NCI-H345 treated with DMSO at 0.1 percent for 48 hours (cell line): ENCODE measurements around the gene STN1.

Experiments used
- DNase-seq: peaks from one replicate; lab custom pipeline; 2025; ENCODE audit not compliant: unreplicated experiment; lab: John Stamatoyannopoulos, UW

STN1 gene, protein sequence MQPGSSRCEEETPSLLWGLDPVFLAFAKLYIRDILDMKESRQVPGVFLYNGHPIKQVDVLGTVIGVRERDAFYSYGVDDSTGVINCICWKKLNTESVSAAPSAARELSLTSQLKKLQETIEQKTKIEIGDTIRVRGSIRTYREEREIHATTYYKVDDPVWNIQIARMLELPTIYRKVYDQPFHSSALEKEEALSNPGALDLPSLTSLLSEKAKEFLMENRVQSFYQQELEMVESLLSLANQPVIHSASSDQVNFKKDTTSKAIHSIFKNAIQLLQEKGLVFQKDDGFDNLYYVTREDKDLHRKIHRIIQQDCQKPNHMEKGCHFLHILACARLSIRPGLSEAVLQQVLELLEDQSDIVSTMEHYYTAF

DNA sequence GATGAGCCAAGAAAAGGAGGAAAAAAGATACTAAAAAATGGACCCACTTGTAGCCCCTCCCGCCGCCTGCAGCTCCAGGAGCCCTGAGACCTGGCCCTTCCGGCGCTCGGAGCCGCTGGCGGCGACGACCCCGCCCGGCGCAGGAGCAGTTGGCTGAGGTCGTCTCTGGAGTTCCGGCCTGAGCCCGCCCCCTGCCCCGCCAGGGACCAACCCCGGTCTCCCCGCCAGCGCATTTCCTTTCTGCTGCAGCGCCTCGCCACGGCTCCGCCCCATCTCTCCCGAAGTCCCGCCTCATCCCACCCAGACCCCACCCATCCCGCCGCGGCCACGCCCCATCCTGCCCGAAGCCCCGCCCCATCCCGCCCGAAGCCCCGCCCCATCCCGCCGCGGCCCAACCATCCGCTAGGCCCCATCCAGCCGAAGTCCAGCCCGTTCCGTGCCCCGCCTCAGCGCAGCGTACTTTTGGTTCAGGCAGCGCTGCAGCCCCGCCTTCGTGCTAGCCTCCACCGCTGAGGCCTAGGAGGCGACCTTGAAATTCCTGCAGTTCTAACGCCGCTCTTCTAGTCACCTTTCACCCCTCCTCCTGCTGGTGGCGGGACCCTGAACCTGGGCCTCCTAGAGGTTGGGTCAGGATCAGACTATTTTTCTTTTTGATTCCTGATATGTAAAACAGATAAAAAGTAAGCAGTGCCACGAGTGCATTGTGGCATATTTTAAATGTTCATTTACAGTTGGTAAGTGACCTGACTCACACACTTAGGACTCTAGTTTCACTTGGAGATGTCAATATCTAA, at the start of gene STN1:
TSS of gene STN1 (minus strand) at position 132 of the 794 bp plus-strand sequence. CDS start 590 bp downstream, outside the sequence.
- DNase-seq = peak; percentile 89

DNA sequence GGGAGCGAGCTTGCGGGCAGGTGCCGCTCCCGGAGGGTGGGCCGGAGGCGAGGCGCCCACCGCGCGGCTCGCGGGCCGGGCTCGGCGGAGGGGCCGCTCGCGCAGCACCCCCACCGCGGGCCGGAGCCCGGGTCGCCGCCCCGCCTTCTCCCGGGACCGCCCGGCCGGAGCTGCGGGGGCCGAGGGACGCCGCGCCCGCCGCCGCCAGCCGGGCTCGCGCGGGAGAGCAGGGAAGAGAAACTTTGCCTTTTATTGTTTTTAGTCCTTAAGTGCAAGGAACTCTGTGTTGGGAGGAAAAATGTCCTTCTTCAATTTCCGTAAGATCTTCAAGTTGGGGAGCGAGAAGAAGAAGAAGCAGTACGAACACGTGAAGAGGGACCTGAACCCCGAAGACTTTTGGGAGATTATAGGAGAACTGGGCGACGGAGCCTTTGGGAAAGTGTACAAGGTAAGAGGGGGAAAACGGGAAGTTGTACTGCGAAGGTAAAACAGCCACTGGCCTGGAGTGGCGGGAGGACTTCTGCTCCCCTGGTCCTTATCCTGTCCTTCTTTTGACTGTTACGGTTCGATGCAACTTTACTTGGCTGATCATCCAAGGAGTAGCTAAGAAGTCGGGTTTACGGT, 49.6 kb upstream of the STN1 start:
- DNase-seq = no peak

DNA sequence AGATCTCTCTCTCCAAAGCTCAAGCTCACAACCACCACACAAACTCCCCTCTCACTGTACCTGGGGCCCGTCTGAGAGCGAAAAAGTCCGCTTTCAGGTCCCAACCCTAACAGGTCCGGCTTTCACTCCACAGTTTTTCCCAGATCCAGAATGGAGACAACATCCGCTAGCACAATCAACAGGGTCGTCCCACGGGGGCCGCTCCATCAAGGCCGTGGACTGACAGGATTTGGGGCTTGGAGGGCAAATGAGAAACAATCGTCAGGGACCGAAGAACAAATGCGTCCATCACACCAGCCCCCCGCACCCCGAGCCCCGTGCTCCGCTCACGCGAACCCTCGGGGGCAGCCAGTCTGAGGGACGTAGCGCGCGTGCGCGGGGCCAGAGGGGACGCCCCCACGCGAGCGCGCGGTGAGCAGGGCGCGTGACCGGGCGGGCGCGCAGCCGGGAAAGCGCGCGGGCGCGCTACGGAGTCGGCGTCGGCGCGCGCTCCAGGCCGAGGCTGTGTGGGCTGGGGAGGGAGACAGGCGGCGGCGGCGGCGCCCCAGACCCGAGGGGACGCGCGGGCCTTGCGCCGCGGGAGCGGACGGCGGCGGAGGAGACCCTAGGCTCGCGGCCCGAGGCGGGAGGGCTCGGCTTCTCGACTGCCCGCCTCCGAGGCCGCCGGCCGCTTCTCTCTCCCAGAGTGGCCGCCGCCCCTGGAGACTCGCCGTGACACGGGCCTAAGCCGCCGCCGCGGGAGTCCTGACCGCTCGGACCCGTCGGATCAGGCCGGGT, 48.9 kb upstream of the STN1 start, which contains the start of gene SLK:
TSS of gene SLK (plus strand) at position 470 of the 777 bp plus-strand sequence. CDS start 606 bp downstream, outside the sequence.
- DNase-seq = peak; percentile 37

DNA sequence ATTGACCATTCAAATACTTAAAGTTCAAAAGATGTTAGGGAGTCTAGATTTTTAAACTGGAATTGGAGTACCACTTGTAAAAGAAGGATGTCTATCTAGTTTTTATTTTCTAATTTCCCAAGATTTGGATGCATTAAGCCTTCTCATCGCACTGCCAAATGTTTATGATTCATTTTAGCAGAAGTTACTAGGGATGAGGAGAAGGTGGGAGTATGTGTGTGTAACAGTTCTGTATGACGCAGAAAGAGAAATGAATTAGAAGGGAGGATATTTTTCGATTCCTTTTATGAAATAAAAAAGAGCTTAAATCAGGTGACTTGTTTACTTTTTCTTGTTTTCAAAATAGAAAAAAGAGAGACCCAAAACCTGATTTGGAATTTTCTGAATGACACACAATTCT, 42.1 kb upstream of the STN1 start:
- no peak for DNase-seq

DNA sequence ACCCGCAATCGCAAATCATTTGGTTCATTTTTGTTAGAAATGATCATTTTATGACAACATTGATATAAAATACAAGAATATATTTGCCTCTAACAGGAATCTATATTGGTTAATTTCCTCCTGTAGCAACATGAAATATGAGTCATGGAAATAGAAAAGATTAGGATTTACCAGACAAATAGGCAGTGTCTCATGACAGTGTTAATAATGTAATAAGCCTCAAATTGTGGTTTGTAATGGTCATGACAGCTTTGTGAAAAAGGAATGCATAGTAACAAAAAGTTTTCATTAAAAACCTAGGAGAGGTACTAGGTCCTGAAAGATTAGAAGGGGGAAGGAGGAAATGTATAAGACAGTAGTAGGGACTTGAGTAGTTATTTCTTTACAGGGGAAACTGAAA, 41.0 kb upstream of the STN1 start:
- no peak for DNase-seq

DNA sequence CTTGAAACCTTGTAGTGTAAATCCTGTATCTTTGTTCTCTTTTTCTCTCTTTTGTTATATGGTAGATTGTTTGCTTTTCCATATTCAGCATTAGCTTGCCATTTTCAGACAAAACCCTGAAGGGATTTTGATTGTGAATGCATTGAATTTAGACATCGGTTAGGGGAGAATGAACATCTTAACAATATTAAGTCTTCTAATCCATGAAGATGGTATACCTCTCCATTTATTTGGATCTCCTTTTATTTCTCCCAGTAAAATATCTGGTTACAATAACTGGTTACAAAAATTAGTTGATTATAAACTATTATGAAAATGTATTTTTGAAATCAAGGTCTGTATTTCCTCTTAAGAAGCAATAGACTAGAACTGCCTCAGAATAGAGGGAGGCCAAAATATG, 36.6 kb upstream of the STN1 start:
- no peak for DNase-seq

DNA sequence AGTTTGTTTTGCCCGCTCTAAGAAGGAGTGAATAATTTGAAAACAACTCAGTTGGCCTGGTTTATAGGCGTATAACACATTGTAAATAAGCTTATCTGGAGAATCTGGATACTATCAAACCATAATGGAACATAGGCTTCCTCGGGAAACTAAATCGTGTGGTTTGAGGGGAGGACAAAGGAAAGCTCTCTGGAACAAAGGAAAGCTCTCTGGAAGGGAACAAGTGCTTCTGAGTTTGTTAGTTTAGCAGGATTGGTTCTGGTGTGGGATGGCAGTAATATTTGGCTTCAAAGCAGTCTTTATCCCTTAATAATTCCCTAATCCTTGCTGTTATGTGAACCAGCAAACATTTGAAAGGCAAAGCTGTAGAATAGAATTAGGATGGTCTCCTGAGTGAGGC, 34.0 kb upstream of the STN1 start:
- no peak for DNase-seq

DNA sequence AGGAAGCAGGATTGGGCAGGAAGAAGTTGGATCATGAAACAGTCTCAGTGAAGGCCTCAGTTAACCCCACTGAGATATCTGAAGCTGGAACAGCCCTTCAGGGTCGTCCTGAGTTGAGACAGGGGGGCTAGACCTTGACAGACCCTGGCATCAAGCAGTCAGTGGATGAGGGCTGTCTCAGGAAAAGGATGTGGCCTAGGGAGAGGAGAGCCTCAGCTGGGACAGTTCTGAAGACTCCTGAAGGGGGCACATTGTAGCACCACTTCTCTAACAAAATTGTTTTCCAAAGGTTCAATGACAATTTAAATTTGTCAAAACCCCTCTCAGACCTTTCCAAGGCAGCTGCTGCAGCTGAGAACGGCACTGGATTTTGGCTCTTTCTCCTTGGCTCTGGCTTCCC, 33.2 kb upstream of the STN1 start:
- no peak for DNase-seq

DNA sequence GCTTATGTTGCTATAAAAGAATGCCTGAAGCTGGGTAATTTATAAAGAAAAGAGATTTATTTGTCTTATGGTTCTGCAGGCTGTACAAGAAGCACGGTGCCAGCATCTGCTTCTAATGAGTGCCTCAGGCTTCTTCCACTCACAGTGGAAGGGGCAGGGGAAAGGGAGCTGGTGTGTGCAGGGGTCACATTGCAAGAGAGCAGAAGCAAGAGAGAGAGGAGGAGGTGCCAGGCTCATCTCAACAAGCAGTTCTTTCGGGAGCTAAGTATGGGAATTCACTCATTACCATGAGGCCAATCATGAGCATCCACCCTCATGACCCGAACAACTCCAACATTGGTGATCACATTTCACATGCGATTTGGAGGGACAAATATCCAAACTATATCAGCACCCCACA, 31.7 kb upstream of the STN1 start:
- DNase-seq = no peak

DNA sequence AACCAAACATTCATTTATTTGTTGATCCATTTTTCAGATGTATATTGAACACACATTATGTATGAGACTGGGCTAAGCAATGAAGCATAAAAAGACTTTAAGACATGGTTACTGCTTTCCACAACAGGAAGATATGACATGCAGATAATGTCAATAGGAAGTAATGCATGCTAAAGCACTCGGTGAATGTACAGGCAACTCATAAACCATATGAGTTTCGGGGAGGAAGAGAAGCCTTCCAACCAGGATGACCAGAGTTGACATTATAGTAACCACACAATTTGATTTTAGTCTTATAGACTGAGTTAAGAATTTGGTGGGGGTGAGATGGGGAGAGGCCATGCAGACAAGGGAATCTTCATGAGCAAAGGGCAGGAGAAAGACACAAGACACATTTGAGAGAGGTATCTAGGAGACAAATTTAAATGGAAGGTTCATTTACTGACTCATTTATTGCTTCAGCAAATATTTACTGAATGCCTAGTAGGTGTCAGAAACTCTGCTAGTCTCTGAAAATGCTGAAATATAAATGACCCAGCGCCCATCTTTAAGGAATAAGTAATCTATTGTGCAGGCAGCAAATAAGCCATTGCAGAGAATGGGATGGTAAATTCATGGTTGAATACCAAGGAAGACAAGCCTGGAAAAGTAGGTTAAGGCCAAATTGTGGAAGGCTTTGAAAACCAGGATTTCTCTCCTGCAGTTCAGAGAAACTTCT, 30.0 kb upstream of the STN1 start:
- no peak for DNase-seq

DNA sequence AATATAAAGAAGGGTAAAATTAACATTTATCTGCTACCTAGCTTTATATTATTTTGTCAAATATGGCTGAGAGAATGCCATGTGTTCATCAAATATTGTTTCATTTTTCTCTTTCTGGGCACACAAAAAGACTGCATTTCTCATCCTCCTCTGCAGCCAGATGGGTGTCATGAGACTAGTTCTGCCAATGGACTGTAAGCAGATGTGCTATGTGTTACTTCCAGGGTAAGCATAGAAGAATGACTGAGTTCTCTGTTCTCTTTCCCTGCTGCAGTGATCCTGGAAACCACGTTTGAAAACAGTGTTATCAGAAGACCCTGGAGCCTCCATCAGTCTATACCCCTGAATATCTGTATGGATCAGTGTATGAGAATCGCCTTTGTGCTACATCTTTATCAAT, 24.9 kb upstream of the STN1 start:
- no peak for DNase-seq

DNA sequence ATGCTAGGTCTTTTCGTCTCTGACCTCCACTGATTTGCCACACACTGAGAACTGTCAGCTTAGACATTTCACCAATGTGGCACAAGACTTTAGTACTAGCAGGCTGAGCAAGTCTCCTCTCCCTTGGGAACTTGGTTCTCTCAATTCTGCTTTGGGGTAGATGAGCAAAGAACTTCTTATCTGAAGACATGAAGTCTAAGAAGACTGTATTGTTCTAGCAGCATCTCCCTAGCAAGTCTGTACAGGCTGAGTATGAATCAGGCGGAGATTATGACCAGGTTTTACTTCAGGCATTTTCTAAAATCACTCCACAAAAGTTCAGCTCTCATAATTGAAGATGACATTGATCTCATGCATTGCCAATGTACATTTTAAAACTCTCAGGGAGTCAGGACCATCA, 23.8 kb upstream of the STN1 start:
- DNase-seq = no peak

DNA sequence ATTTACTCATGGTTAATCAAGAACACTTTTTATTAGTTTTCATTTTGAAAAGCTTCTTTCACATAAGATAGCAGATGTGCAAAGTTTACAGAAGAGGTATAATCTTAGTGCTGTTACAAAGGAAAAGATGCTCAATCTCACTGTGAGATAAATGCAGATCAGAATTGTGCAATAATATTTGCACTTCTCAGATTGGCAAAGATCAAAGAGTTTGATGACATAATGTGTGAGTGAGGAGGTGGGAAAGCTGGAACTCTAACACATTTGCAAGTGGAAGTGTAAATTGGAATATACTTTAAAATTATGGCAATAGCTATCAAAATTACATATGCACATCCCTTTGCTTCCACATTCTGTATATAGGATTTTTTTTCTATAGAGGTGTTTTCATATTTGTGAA, 21.5 kb upstream of the STN1 start:
- DNase-seq = no peak

DNA sequence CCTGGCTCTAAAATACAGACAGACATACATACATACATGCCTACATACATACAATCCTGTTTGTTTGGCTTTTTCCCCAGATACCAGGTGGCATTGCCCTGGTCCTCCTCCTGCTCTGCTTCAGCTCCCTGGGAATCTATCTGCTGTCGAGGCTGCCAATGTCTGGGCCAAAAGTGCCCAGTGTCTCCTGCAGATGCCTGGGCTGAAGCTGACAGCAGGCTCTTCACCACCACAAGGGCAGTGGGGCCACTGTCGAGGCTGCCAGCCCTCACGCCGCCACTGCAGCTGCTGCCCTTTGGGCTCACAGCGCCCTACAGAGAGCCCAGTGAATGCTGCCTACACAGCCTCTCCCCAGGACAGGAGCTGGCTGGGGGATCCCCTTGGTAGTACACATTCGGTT, 18.0 kb upstream of the STN1 start:
- DNase-seq = no peak

DNA sequence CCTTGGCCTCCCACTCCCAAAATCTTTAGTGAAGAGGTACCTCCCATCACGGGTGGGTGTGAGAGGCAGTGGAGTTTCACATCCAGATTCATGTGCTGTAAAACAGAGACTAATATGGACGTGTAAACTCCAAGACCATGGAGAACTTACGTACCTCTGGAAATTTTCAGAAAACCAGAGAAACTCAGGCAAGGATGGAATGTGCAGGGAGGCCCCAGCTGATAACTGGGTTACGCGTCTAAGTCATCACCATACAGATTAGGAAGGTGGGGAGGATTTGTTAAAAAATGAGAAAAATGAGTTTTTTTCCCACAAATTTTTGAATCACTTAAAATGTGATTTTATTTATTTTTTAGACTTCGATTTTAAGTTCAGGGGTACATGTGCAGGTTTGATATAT, 16.3 kb upstream of the STN1 start:
- DNase-seq = no peak

DNA sequence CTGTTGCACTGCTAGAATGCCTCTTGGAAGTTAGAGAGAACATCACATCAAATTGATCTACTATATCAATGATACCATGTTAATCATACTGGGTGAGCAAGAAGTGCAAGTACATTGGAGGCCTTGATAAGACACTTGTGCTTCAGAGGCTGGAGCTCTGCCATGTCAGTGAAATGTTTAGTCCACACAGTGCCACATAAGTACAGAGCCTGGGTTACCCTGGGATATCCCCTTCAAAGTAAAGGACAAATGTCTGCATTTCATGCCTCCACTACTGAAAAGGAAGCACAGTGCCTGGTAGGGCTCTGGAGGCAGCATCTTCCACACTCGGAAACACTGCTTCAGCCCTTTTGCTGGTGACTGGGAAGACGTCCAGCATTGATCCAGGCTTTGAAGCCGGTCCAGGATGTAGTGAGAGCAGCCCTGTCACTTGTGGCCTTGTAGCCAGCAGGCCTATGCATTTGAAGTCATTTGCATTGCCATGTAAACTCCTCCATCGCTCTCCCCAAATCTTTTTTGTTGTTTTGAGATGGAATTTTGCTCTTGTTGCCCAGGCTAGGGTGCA, 15.7 kb upstream of the STN1 start:
- DNase-seq = no peak

DNA sequence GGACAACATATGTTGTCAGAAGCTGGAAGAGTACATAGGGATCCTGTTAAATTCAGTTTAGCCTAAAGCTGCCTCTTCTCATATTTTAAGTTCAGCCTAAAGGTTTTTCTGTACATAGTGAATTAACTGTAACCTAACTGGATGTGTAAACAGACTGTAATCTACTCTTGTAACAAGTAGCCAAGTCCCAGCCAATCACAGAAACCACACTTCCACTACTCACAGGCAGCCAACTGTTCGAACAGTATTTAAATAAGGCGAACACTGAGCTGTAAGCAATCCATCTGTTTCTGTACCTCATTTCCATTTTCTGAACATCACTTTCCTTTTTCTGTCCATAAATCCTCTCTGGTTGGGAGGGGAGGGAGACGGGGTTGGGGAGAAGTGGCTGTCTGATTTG, 15.0 kb upstream of the STN1 start:
- no peak for DNase-seq

DNA sequence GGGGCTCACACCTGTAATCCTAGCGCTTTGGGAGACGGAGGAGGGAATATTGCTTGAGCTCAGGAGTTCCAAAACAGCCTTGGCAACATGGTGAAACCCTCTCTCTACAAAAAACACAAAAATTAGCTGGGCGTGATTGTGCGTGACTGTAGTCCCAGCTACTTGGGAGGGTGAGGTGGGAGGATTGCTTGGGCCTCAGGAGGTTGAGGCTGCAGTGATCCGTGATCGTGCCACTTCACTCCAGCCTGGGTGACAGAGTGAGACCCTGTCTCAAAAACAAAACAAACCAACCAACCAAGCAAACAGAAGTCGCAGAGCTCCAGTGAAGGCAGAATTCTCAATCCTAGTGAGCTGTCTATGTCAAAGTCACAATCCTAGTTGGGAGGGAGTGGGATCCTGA, 14.3 kb upstream of the STN1 start:
- no peak for DNase-seq

DNA sequence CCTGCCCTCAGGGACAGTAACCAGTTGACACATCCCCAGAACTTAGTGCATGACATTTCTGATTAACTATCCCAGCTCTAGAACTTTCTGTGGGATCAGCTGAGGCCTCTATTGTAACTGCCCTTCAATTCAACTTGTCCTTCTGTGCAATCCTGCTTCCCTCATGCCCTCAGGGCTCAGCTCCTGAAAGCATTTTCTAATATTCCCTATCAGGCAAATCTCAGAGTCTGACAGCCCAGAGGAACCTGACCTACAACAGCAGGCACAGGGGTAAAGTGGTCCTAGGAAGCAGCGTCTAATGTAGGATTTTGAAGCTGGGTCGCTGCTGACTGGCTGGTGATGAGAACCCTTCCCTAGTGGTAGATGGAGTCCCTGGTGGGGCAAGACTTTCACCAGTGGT, 13.6 kb upstream of the STN1 start:
- no peak for DNase-seq

DNA sequence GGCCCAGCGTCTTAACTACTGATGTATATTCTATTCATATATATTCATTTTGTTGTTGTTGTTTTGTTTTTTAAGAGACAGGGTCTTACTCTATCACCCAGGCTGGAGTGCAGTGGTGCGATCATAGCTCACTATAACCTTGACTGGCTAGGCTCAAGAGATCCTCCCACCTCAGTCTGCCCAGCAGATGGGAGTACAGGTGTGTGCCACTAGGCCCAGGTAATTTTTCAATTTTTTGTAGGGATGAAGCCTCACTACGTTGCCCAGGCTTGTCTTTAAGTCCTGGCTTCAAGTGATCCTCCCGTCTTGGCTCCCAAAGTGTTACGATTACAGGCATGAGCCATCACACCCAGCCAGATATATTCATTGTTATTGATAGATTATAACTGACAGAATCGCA, 12.9 kb upstream of the STN1 start:
- DNase-seq = no peak
